RWPE2 (cell line): ENCODE measurements around the gene PRPF38A.

Source experiments
- ATAC-seq: fragments of 200-7000 bp; cut with Tn5 transposase; 3 replicates; pipeline ENCODE4 v1.9.1; 2021; ENCODE audit warnings: low read depth
- DNase-seq: peaks from one replicate; pipeline ENCODE4 v3.0.0-alpha.2; 2020; ENCODE audit warnings: low spot score
- H3K27ac ChIP-seq: fragments of 450-650 bp; 2 replicates; pipeline ENCODE4 v1.5.1; 2017; ENCODE audit warnings: mild to moderate bottlenecking; ENCODE audit not compliant: poor library complexity, severe bottlenecking
- H3K27me3 ChIP-seq: fragments of 250-450 bp; sonication (Bioruptor Pico); 2 replicates; pipeline ENCODE4 v1.5.1; 2021; ENCODE audit warnings: mild to moderate bottlenecking, moderate library complexity; ENCODE audit not compliant: insufficient read depth, poor library complexity, severe bottlenecking
- H3K36me3 ChIP-seq: fragments of 250-450 bp; sonication (Bioruptor Pico); 2 replicates; pipeline ENCODE4 v1.5.1; 2020; ENCODE audit warnings: low read depth, mild to moderate bottlenecking, moderate library complexity
- H3K4me1 ChIP-seq: fragments of 250-450 bp; sonication (Bioruptor Pico); 2 replicates; pipeline ENCODE4 v1.5.1; 2021; ENCODE audit warnings: mild to moderate bottlenecking, moderate library complexity; ENCODE audit not compliant: insufficient read depth, poor library complexity, severe bottlenecking
- H3K4me3 ChIP-seq: fragments of 250-450 bp; sonication (Bioruptor Pico); 2 replicates; pipeline ENCODE4 v1.5.1; 2021; ENCODE audit warnings: mild to moderate bottlenecking, moderate library complexity; ENCODE audit not compliant: severe bottlenecking
- H3K9me3 ChIP-seq: fragments of 250-450 bp; sonication (Bioruptor Pico); 2 replicates; pipeline ENCODE4 v1.5.1; 2021; ENCODE audit warnings: mild to moderate bottlenecking, moderate library complexity; ENCODE audit not compliant: severe bottlenecking
- TF ChIP-seq, protein P1 (sequence below): fragments of 450-650 bp; IDR thresholded peaks from one replicate; pipeline ENCODE4 v1.5.1; 2017; ENCODE audit warnings: mild to moderate bottlenecking, moderate library complexity; ENCODE audit not compliant: poor library complexity, severe bottlenecking

Gene PRPF38A

DNA sequence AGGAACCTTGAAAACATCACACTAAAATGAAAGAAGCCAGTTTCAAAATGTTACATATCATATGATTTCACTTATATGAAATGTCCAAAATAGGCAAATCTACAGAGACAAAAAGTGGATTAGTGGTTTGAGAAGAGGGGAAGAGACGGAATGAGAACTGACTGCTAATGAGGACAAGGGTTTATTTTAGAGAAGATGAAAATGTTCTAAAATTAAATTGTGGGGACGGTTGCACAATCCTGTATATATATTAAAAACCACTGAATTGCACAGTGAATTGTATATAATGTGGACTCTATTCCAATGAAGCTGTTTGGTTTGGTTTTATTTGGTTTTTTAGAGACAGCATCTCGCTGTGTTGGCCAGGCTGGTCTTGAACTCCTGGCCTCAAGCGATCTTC, 35.6 kb downstream of the PRPF38A start:
- ATAC-seq (no peak), DNase-seq (no peak)
- no peak overlapping the region for H3K4me3 ChIP-seq
- H3K27ac ChIP-seq = no peak overlapping the region
- peaks cover 63% of the 10 kb centered on the region for H3K36me3 ChIP-seq
- no peaks in the 10 kb centered on the region for H3K27me3 ChIP-seq
- no peaks in the 10 kb centered on the region for H3K4me1 ChIP-seq
- TF ChIP-seq, protein P1, sequence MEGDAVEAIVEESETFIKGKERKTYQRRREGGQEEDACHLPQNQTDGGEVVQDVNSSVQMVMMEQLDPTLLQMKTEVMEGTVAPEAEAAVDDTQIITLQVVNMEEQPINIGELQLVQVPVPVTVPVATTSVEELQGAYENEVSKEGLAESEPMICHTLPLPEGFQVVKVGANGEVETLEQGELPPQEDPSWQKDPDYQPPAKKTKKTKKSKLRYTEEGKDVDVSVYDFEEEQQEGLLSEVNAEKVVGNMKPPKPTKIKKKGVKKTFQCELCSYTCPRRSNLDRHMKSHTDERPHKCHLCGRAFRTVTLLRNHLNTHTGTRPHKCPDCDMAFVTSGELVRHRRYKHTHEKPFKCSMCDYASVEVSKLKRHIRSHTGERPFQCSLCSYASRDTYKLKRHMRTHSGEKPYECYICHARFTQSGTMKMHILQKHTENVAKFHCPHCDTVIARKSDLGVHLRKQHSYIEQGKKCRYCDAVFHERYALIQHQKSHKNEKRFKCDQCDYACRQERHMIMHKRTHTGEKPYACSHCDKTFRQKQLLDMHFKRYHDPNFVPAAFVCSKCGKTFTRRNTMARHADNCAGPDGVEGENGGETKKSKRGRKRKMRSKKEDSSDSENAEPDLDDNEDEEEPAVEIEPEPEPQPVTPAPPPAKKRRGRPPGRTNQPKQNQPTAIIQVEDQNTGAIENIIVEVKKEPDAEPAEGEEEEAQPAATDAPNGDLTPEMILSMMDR = no peak
- no peaks in the 10 kb centered on the region for H3K9me3 ChIP-seq

- no peaks in the 10 kb centered on the region for H3K4me1 ChIP-seq
- ATAC-seq = no peak
- H3K27me3 ChIP-seq = no peaks in the 10 kb centered on the region
- H3K36me3 ChIP-seq = peaks cover 44% of the 10 kb centered on the region
- DNase-seq = no peak
- TF ChIP-seq, protein P1 = no peak
- no peak overlapping the region for H3K27ac ChIP-seq
- no peak overlapping the region for H3K4me3 ChIP-seq
- H3K9me3 ChIP-seq = no peaks in the 10 kb centered on the region
These were observed 40.1 kb downstream of the PRPF38A start for GRCh38 chr1:52444463-52444862.

DNA sequence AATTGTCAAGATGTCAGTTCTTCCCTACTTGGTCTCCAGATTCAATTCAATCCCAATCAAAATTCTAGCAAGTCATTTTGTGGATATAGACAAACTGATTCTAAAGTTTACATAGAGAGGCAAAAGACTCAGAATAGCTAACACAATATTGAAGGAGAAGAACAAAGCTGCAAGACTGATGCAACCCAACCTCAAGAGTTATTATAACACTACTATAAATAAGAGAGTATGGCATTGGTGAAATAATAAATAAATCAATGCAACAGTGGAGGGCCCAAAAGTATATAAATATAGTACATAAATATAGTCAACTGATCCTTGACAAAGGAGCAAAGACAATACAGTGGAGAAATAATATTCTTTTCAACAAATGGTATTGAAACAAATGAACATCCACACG, 49.7 kb downstream of the PRPF38A start:
- H3K4me1 ChIP-seq = no peaks in the 10 kb centered on the region
- no peaks in the 10 kb centered on the region for H3K9me3 ChIP-seq
- TF ChIP-seq, protein P1 = no peak
- no peak overlapping the region for H3K27ac ChIP-seq
- ATAC-seq (no peak), DNase-seq (no peak)
- H3K36me3 ChIP-seq = peaks cover 17% of the 10 kb centered on the region; the same call in 1 of the 2 replicates
- no peak overlapping the region for H3K4me3 ChIP-seq
- H3K27me3 ChIP-seq = no peaks in the 10 kb centered on the region

- no peak for ATAC-seq
- Histone ChIP-seq H3K9me3 (no peaks in the 10 kb centered on the region), H3K36me3 (peaks cover 17% of the 10 kb centered on the region; the same call in 1 of the 2 replicates), H3K27ac (no peak overlapping the region), H3K27me3 (no peaks in the 10 kb centered on the region), H3K4me1 (no peaks in the 10 kb centered on the region), H3K4me3 (no peak overlapping the region)
- DNase-seq = no peak
- TF ChIP-seq, protein P1 = no peak
These were observed 50.4 kb downstream of the PRPF38A start for GRCh38 chr1:52454779-52455178.

DNA sequence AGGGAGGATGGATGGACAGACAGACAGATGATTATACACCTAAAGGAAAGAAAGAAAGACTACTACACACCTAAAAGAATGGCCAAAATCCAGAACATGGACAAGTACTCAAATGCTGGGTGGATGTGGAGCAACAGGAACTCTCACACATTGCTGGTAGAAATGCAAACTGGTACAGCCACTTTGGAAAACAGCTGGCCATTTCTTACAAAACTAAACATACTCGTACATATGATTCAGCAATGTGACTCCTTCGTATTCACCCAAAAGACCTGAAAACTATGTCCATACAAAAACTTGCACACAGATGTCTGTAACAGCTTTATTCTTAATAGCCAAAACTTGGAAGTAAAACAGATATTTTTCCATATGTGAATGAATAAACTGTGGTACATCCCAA, 51.3 kb downstream of the PRPF38A start:
- no peaks in the 10 kb centered on the region for H3K9me3 ChIP-seq
- ATAC-seq = no peak

More for the DNA sequence above, 51.3 kb downstream of the PRPF38A start:
- no peak overlapping the region for H3K4me3 ChIP-seq
- no peak for DNase-seq
- H3K4me1 ChIP-seq = no peaks in the 10 kb centered on the region
- peaks cover 17% of the 10 kb centered on the region; the same call in 1 of the 2 replicates for H3K36me3 ChIP-seq
- H3K27me3 ChIP-seq = no peaks in the 10 kb centered on the region
- H3K27ac ChIP-seq = no peak overlapping the region
- TF ChIP-seq, protein P1 = no peak
